ENCODE measurements around the gene SERPINF2. TPM values are rescaled to one million over a fixed set of nuclear protein-coding genes. Genes with fewer than 3 reads are reported as not detected.

The SERPINF2 gene
- total RNA-seq, 1 experiment from 2014 or later, result 0.68 TPM

- no peaks in the 10 kb centered on the region for H3K79me1 ChIP-seq (ENCODE audit: insufficient read depth, low read depth, low read length, poor library complexity, severe bottlenecking)
- H3K4me1 Mint-ChIP-seq, result peaks cover 7% of the 10 kb centered on the region in 2 experiments
These were observed 31.9 kb downstream of the SERPINF2 start for GRCh38 chr17:1774390-1775176.

More at GRCh38 chr17:1774390-1775176, 31.9 kb downstream of the SERPINF2 start:
- no peak overlapping the region for H4K5ac ChIP-seq (ENCODE audit: insufficient read length, low read depth, low read length)
- no peak overlapping the region for H2BK120ac ChIP-seq (ENCODE audit: low read depth, low read length, poor library complexity, severe bottlenecking)
- TF ChIP-seq CTCF (conservative IDR thresholded peaks at IDR 0.05), result no peak
- DNase-seq, result no peak
- no peaks in the 10 kb centered on the region for H3K9me3 Mint-ChIP-seq
- no peak overlapping the region for H3K4me2 ChIP-seq (ENCODE audit: insufficient read depth, insufficient read length, low read length)
- no peak overlapping the region for H2BK20ac ChIP-seq (ENCODE audit: low read depth, low read length, poor library complexity, severe bottlenecking)
- no peak overlapping the region for H2AK5ac ChIP-seq (ENCODE audit: insufficient read length, low read length)
- H3K9me3 ChIP-seq (ENCODE audit: control insufficient read depth, low read depth, low read length), result no peaks in the 10 kb centered on the region
- no peaks in the 10 kb centered on the region for H3K27me3 ChIP-seq (ENCODE audit: insufficient read depth, low read length)
- peak overlapping the region in 2 of 3 experiments; percentile 10 to 64; a peak in 4 of 7 replicates for H3K27ac Mint-ChIP-seq
- no peak overlapping the region for H4K91ac ChIP-seq (ENCODE audit: insufficient read length, low read depth, low read length)
- no peak overlapping the region for H3T11ph ChIP-seq (ENCODE audit: low read length)
- no peak overlapping the region for H3K4ac ChIP-seq (ENCODE audit: low read depth, low read length)
- WGBS (ENCODE audit: extremely low coverage, insufficient read length, low lambda C conversion rate), result no CpG with 5 or more reads among the region's 21 CpGs
- no peak overlapping the region for H2BK5ac ChIP-seq (ENCODE audit: insufficient read length, low read length)
- H3K27ac ChIP-seq (ENCODE audit: insufficient read length, low read depth, low read length), result no peak overlapping the region
- H3K36me3 Mint-ChIP-seq (ENCODE audit: insufficient read depth in 1 of 3, low read depth in 3 of 3), result peaks cover 9 to 46% (median 42%) of the 10 kb centered on the region in 3 experiments
- no peak overlapping the region for H3K23ac ChIP-seq (ENCODE audit: insufficient read length, low read depth, low read length)
- no peak overlapping the region for H3K56ac ChIP-seq (ENCODE audit: insufficient read length, low read depth, low read length)
- no peaks in the 10 kb centered on the region for H3K4me1 ChIP-seq (ENCODE audit: insufficient read depth, low read length)
- H3K18ac ChIP-seq (ENCODE audit: insufficient read length, low read depth, low read length), result no peak overlapping the region
- no peak overlapping the region for H4K8ac ChIP-seq (replicated peaks; ENCODE audit: insufficient read length, low read depth, low read length)
- H3K27me3 Mint-ChIP-seq (ENCODE audit: low read depth), result no peaks in the 10 kb centered on the region; the same call in 1 of the 2 replicates
- no peaks in the 10 kb centered on the region for H3K23me2 ChIP-seq (ENCODE audit: insufficient read length, low read depth, low read length, poor library complexity, severe bottlenecking)
- no peaks in the 10 kb centered on the region for H3K79me2 ChIP-seq (ENCODE audit: insufficient read depth, low read length)
- no peak overlapping the region for H3K9ac ChIP-seq (ENCODE audit: extremely low read depth, insufficient read length, low read length)
- H2BK15ac ChIP-seq (ENCODE audit: low read depth, low read length), result no peak overlapping the region
- no peak overlapping the region for H2BK12ac ChIP-seq (ENCODE audit: insufficient read length, low read depth, low read length)
- H2AFZ ChIP-seq (ENCODE audit: low read length), result no peak overlapping the region
- no peak overlapping the region for H3K4me3 Mint-ChIP-seq
- H3K14ac ChIP-seq (ENCODE audit: insufficient read depth, low read length), result no peak overlapping the region
- no peaks in the 10 kb centered on the region for H4K20me1 ChIP-seq (ENCODE audit: control insufficient read depth, insufficient read depth, insufficient read length)
